K562 (cell line): ENCODE data around the gene ECI2. TPM values are rescaled to one million over a fixed set of nuclear protein-coding genes. Genes with fewer than 3 reads are reported as not detected.

Source experiments
- ATAC-seq: fragments of 200-7000 bp; cut with Tn5 transposase; 3 replicates; pipeline ENCODE4 v1.9.1; 2020; ENCODE audit warnings: moderate library complexity
- BruUV-seq: library from RNA; stranded (reverse); fragments of 400-500 nt; replicated peaks from 2 replicates; lab custom pipeline; 2021; lab: Mats Ljungman, UMichigan
- CTCF ChIA-PET: fragments of 300-600 bp; formaldehyde crosslinking; extraction: SDS; loops from one replicate; lab custom pipeline; 2021; ENCODE audit warnings: low intra/inter-chr PET ratio; lab: Yijun Ruan, JAX
- POLR2A ChIA-PET: fragments of 300-600, 350-650 bp; sonication (Branson Sonifier 250); formaldehyde crosslinking; extraction: SDS; loops from one replicate; lab custom pipeline; 2021; ENCODE audit warnings: antibody characterized with exemption, inconsistent platforms; lab: Yijun Ruan, JAX
- DNase-seq, 4 experiments: peaks; one replicate each; pipeline versions ENCODE4 v3.0.0 to v3.0.0-alpha.2; 2011 to 2018; ENCODE audit warnings: low spot score in 3 of 4, mixed read lengths in 3 of 4; ENCODE audit errors: extremely low read depth in 1 of 4
- FAIRE-seq: peaks from 2 replicates; lab custom pipeline; 2011; peaks lifted over from hg19 to GRCh38; lab: Jason Lieb, UNC
- H2AFZ ChIP-seq: 2 replicates; pipeline ENCODE4 v1.6.0; 2011; ENCODE audit warnings: low read depth, low read length, control low read depth, inconsistent platforms
- H3K27ac ChIP-seq: fragments of 200-600 bp; 3 replicates; pipeline ENCODE4 v1.8.0; 2011; ENCODE audit warnings: low read depth, mild to moderate bottlenecking, control low read depth, inconsistent platforms, low read length, moderate library complexity, mixed read lengths; ENCODE audit errors: extremely low read depth
- H3K27me3 ChIP-seq, 2 experiments: fragments of 300-600 bp in 1 of 2; 2 replicates in 1 of 2; 3 replicates in 1 of 2; pipeline versions ENCODE4 v1.6.0 to v1.8.0; 2011; ENCODE audit warnings: inconsistent platforms in 2 of 2, low read length in 2 of 2, mild to moderate bottlenecking in 1 of 2, mixed read lengths in 1 of 2, moderate library complexity in 1 of 2; ENCODE audit not compliant: control insufficient read depth in 2 of 2, insufficient read depth in 2 of 2
- H3K36me3 ChIP-seq: fragments of 300-600 bp; 3 replicates; pipeline ENCODE4 v1.8.0; 2011; ENCODE audit warnings: mild to moderate bottlenecking, low read length, inconsistent platforms; ENCODE audit not compliant: control insufficient read depth, insufficient read depth
- H3K4me1 ChIP-seq, 2 experiments: fragments of 200-600 bp in 1 of 2; replicated peaks in 1 of 2; 2 replicates in 1 of 2; 3 replicates in 1 of 2; pipeline versions ENCODE4 v1.5.1 to v1.8.0; 2011; ENCODE audit warnings: inconsistent platforms in 2 of 2, low read length in 2 of 2, mild to moderate bottlenecking in 1 of 2, mixed read lengths in 1 of 2, moderate library complexity in 1 of 2; ENCODE audit not compliant: control insufficient read depth in 2 of 2, insufficient read depth in 2 of 2
- H3K4me2 ChIP-seq: 2 replicates; pipeline ENCODE4 v1.6.1; 2011; ENCODE audit warnings: low read length, control low read depth, inconsistent platforms, mixed read lengths; ENCODE audit not compliant: insufficient read depth
- H3K4me3 ChIP-seq: fragments of 200-600 bp; sonication (generic), shearing (Covaris generic); 2 replicates; pipeline ENCODE4 v1.5.1; 2016; ENCODE audit warnings: control low read depth, inconsistent platforms
- H3K79me2 ChIP-seq: fragments of 200-600 bp; 3 replicates; pipeline ENCODE4 v1.8.0; 2011; ENCODE audit warnings: low read length, inconsistent platforms; ENCODE audit not compliant: control insufficient read depth, insufficient read depth
- H3K9ac ChIP-seq, 2 experiments: 2 replicates each; pipeline versions ENCODE4 v1.6.0 to v1.6.1; 2011; ENCODE audit warnings: low read depth in 2 of 2, low read length in 2 of 2, control low read depth in 1 of 2, inconsistent platforms in 1 of 2, mild to moderate bottlenecking in 1 of 2, mixed read lengths in 1 of 2; ENCODE audit not compliant: insufficient read depth in 1 of 2
- H3K9me1 ChIP-seq: one replicate; pipeline ENCODE4 v1.6.0; 2011; ENCODE audit warnings: inconsistent platforms, mild to moderate bottlenecking, low read length, moderate library complexity; ENCODE audit not compliant: control insufficient read depth, insufficient read depth
- H3K9me3 ChIP-seq: replicated peaks from 2 replicates; pipeline ENCODE4 v1.5.1; 2011; ENCODE audit warnings: low read depth, low read length, inconsistent platforms; ENCODE audit not compliant: control insufficient read depth, insufficient read depth
- H4K20me1 ChIP-seq: replicated peaks from 2 replicates; pipeline ENCODE4 v1.6.1; 2011; ENCODE audit warnings: low read length, inconsistent platforms, mixed read lengths; ENCODE audit not compliant: control insufficient read depth, insufficient read depth
- C11orf30 ChIP-seq: fragments of 450-650 bp; IDR thresholded peaks from 2 replicates; pipeline ENCODE4 v1.6.1; 2016; ENCODE audit warnings: low read depth, mild to moderate bottlenecking
- FOXP1 ChIP-seq: sonication (generic); formaldehyde crosslinking; IDR thresholded peaks from 2 replicates; pipeline ENCODE4 v1.8.0; 2022; ENCODE audit warnings: mild to moderate bottlenecking, missing genetic modification reagents
- HDAC8 ChIP-seq: fragments of 450-650 bp; IDR thresholded peaks from 2 replicates; pipeline ENCODE4 v1.6.1; 2016; ENCODE audit warnings: mild to moderate bottlenecking, missing genetic modification characterization, moderate library complexity, missing compliant biosample characterization
- MAFG ChIP-seq: fragments of 450-650 bp; conservative IDR thresholded peaks from 2 replicates; pipeline ENCODE4 v1.6.1; 2016; ENCODE audit warnings: missing genetic modification characterization, missing compliant biosample characterization
- NFE2L1 ChIP-seq: fragments of 450-650 bp; IDR thresholded peaks from 2 replicates; pipeline ENCODE4 v1.6.1; 2016; ENCODE audit warnings: missing genetic modification characterization, low read depth, mild to moderate bottlenecking, missing compliant biosample characterization, moderate library complexity, borderline replicate concordance
- PHB2 ChIP-seq: fragments of 450-650 bp; IDR thresholded peaks from 2 replicates; pipeline ENCODE4 v1.6.1; 2017; ENCODE audit warnings: low read depth
- RBFOX2 ChIP-seq: fragments of 200-400 bp; formaldehyde crosslinking; IDR thresholded peaks from 2 replicates; pipeline ENCODE4 v1.6.1; 2017; ENCODE audit warnings: low read depth, mild to moderate bottlenecking, low read length, moderate library complexity
- SMARCA4 ChIP-seq: fragments of 450-650 bp; IDR thresholded peaks from 2 replicates; pipeline ENCODE4 v1.6.1; 2016
- SMARCA5 ChIP-seq: fragments of 450-650 bp; IDR thresholded peaks from 2 replicates; pipeline ENCODE4 v1.6.1; 2016
- ZNF253 ChIP-seq: fragments of 250-450 bp; sonication (Bioruptor Pico); conservative IDR thresholded peaks from 2 replicates; pipeline ENCODE4 v1.6.1; 2021; ENCODE audit warnings: mild to moderate bottlenecking
- ZNF316 ChIP-seq: fragments of 450-650 bp; IDR thresholded peaks from 2 replicates; pipeline ENCODE4 v1.6.1; 2016
- WGBS: fragments of 100-300 bp; shearing (Covaris generic); methylation state at CpG from one replicate; pipeline ENCODE4 v1.1.6; 2016; ENCODE audit warnings: low coverage, mixed read lengths; ENCODE audit not compliant: insufficient coverage; ENCODE audit errors: missing lambda C conversion rate; 5-methylcytosine and 5-hydroxymethylcytosine counted together
- in situ Hi-C: fragments of 300-500 bp; cut with MboI; formaldehyde crosslinking; loops from 4 replicates; pipeline ENCODE4 v1.15.0; 2018; ENCODE audit warnings: inconsistent platforms, mixed read lengths
- intact Hi-C: fragments of 100-400 bp; cut with micrococcal nuclease; formaldehyde crosslinking; loops from 2 replicates; pipeline ENCODE4 v1.14.2; 2022
- polyA plus RNA-seq, 8 experiments: library from polyadenylated mRNA; depleted of rRNA in 4 of 8; stranded (reverse) in 5 of 8; unstranded in 3 of 8; fragments of >200 nt; fragmentation: Nextera tagmentation in 2 of 8; fragmentation: Illumina TruSeq in 1 of 8; extraction: Ambion mirVana in 2 of 8; extraction: Trizol in 1 of 8; gene quantifications; 2 replicates each; pipeline versions ENCODE4 v1.2.1 to v1.2.3, GENCODE V29; 2011 to 2014; ENCODE audit warnings: inconsistent platforms in 1 of 8, missing spikeins in 1 of 8
- total RNA-seq, 7 experiments: library from RNA; depleted of rRNA in 6 of 7; stranded (reverse); fragments of >200 nt in 6 of 7; fragmentation: Illumina TruSeq in 2 of 7; extraction: Trizol in 2 of 7; gene quantifications; 2 replicates each; pipeline versions ENCODE4 v1.2.1 to v1.2.3, GENCODE V29; 2011 to 2021; ENCODE audit warnings: low replicate concordance in 1 of 7
- TF ChIP-seq, protein P1 (sequence below): fragments of 250-450 bp; sonication (Bioruptor Pico); IDR thresholded peaks from 2 replicates; pipeline ENCODE4 v1.5.0; 2021; ENCODE audit warnings: mild to moderate bottlenecking, borderline replicate concordance

ECI2 gene
- total and polyA plus RNA-seq, 9 of the 15 experiments (the other 6 are each of a cell fraction or from before 2014, with no cell fraction given), result 80.7 to 377 (median 142) TPM

DNA sequence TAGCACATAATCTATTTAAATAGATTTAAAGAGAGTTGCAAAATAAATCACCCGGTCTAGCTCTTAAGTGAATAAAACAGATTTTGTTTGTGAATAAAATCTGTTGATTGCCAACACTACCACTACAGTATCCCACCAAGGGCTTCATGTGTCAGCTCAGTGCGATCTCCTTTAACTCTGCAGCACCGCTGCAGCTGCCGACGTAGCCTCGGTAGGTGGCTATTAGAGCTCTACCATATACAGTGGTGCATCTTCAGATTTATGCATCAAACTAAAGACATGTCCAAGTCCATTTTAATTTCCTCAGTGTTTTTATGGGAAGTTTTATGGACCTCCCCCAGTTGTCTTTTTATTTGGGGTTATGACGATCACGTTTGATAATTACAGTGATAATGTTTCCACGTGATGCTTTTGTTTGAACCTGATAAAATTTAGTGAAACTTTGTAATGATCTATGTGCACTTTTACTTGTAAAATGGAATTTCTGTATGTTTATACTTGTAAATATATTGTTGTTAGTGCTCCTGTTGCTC lies 26.7 kb downstream of the ECI2 start (continued):
- TF ChIP-seq FOXP1 (CRISPR knock-in tag) (no peak), PHB2 (no peak), RBFOX2 (no peak), HDAC8 (tag) (no peak), SMARCA5 (no peak), NFE2L1 (tag) (no peak), SMARCA4 (no peak), ZNF253 (CRISPR knock-in tag) (no peak)

DNA sequence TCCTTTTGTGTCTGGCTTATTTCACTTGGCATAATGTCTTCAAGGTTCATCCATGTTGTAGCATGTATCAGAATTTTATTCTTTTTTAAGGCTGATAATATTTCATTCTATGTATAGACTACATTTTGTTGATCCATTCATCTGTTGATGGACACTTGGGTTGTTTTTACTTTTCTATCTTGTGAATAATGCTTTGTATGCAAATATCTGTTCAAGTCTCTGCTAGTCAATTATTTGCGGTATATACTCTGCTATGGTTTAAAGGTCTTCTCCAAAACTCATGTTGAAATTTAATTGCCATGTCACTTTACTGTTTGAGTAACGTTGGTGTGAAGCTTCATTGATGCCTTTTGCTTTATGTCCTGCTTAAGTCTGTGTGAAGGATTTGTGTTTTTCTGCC lies 27.5 kb downstream of the ECI2 start:
- no peak overlapping the region for H3K4me3 ChIP-seq
- POLR2A ChIA-PET, result interaction anchor here (0.6 kb wide), 1 partner anchor 28 kb away, joined by 4 read pairs; the partner anchor contains the start of gene ECI2
- CTCF ChIA-PET, result no interaction called here

More for the DNA sequence above, 27.5 kb downstream of the ECI2 start:
- BruUV-seq, result no TSS peak
- H3K4me2 ChIP-seq, result no peak overlapping the region
- ATAC-seq, result no peak
- H3K27ac ChIP-seq, result no peak overlapping the region
- H3K9me3 ChIP-seq, result no peaks in the 10 kb centered on the region; the same call in 1 of the 2 replicates
- no peaks in the 10 kb centered on the region for H3K27me3 ChIP-seq
- no peaks in the 10 kb centered on the region for H4K20me1 ChIP-seq
- intact Hi-C loops (no loop called here), in situ Hi-C loops (no loop called here)
- DNase-seq, result no peak
- WGBS, result 25% methylated on average over 2 of the region's 2 CpGs
- no peaks in the 10 kb centered on the region for H3K4me1 ChIP-seq
- no peak overlapping the region for H3K9ac ChIP-seq
- TF ChIP-seq MAFG (tag), result 0 out of 2 replicates have a peak, but pooled peaks have one; percentile 4
- TF ChIP-seq, protein P1, sequence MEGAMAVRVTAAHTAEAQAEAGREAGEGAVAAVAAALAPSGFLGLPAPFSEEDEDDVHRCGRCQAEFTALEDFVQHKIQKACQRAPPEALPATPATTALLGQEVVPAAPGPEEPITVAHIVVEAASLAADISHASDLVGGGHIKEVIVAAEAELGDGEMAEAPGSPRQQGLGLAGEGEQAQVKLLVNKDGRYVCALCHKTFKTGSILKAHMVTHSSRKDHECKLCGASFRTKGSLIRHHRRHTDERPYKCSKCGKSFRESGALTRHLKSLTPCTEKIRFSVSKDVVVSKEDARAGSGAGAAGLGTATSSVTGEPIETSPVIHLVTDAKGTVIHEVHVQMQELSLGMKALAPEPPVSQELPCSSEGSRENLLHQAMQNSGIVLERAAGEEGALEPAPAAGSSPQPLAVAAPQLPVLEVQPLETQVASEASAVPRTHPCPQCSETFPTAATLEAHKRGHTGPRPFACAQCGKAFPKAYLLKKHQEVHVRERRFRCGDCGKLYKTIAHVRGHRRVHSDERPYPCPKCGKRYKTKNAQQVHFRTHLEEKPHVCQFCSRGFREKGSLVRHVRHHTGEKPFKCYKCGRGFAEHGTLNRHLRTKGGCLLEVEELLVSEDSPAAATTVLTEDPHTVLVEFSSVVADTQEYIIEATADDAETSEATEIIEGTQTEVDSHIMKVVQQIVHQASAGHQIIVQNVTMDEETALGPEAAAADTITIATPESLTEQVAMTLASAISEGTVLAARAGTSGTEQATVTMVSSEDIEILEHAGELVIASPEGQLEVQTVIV (CRISPR knock-in tag), result no peak
- peak; percentile 77 for TF ChIP-seq ZNF316
- peak; percentile 46 for TF ChIP-seq C11orf30
- H3K9me1 ChIP-seq, result no peaks in the 10 kb centered on the region
- H3K79me2 ChIP-seq, result no peaks in the 10 kb centered on the region
- no peak for FAIRE-seq
- H2AFZ ChIP-seq, result no peak overlapping the region
- no peaks in the 10 kb centered on the region for H3K36me3 ChIP-seq
